T-helper 17 cell (primary cell): ENCODE data around the gene TRIM24. TPM values are rescaled to one million over a fixed set of nuclear protein-coding genes. Genes with fewer than 3 reads are reported as not detected.
"Not testable (repeated sequence)": the region's sequence is repeated elsewhere in the genome, so short reads cannot be mapped to it uniquely, and the experiment has no call there.

ENCODE experiments used
- ATAC-seq: fragments of 150-1000 bp; cut with Tn5 transposase; 2 replicates; pipeline ENCODE4 v1.10.0; 2021; ENCODE audit warnings: mild to moderate bottlenecking, moderate library complexity
- DNase-seq, 3 donors: peaks; one replicate each; pipeline versions ENCODE4 v3.0.0 to v3.0.0-alpha.2; 2020 to 2021
- H3K9me3 ChIP-seq: one replicate; pipeline ENCODE4 v1.7.0; 2013; ENCODE audit warnings: low read length, mild to moderate bottlenecking; ENCODE audit not compliant: control insufficient read depth, poor library complexity, severe bottlenecking
- H3K27ac Mint-ChIP-seq: one replicate; pipeline ENCODE4 v1.8.0; 2022; ENCODE audit warnings: mild to moderate bottlenecking, moderate library complexity, mixed read lengths
- H3K27me3 Mint-ChIP-seq: one replicate; pipeline ENCODE4 v1.8.0; 2022; ENCODE audit warnings: mixed read lengths
- H3K36me3 Mint-ChIP-seq: one replicate; pipeline ENCODE4 v1.8.0; 2022; ENCODE audit warnings: low read depth, mixed read lengths
- H3K4me1 Mint-ChIP-seq: one replicate; pipeline ENCODE4 v1.8.0; 2022; ENCODE audit warnings: mild to moderate bottlenecking, mixed read lengths
- H3K4me3 Mint-ChIP-seq: one replicate; pipeline ENCODE4 v1.8.0; 2022; ENCODE audit warnings: mild to moderate bottlenecking, moderate library complexity, mixed read lengths
- total RNA-seq, 4 donors: library from RNA in 2 of 4; stranded (reverse) in 2 of 4; gene quantifications; one replicate each; pipeline ENCODE4 v1.2.3 and lab custom pipeline; 2022 to 2026

The TRIM24 gene
- total RNA-seq, 2 donors from 2014 or later = 14.3 to 16.6 TPM

- Mint-ChIP-seq H3K4me1 (peaks cover 18% of the 10 kb centered on the region), H3K27me3 (no peaks in the 10 kb centered on the region), H3K36me3 (no peaks in the 10 kb centered on the region), H3K27ac (no peak overlapping the region), H3K4me3 (no peak overlapping the region)
- no peaks in the 10 kb centered on the region for H3K9me3 ChIP-seq
- DNase-seq = no peak
- no peak for ATAC-seq
Measured at GRCh38 chr7:138492423-138492822, 32.4 kb downstream of the TRIM24 start.

GRCh38 chr7:138493535-138493934 lies 33.5 kb downstream of the TRIM24 start:
- ATAC-seq (no peak), DNase-seq (no peak)
- H3K4me1 Mint-ChIP-seq = peaks cover 18% of the 10 kb centered on the region
- no peak overlapping the region for H3K4me3 Mint-ChIP-seq
- H3K27ac Mint-ChIP-seq = no peak overlapping the region
- no peaks in the 10 kb centered on the region for H3K36me3 Mint-ChIP-seq
- H3K27me3 Mint-ChIP-seq = no peaks in the 10 kb centered on the region
- no peaks in the 10 kb centered on the region for H3K9me3 ChIP-seq

- Mint-ChIP-seq H3K36me3 (no peaks in the 10 kb centered on the region), H3K4me1 (peaks cover 21% of the 10 kb centered on the region), H3K27me3 (no peaks in the 10 kb centered on the region), H3K27ac (no peak overlapping the region), H3K4me3 (no peak overlapping the region)
- ATAC-seq (no peak), DNase-seq (no peak)
- no peaks in the 10 kb centered on the region for H3K9me3 ChIP-seq
Measured at GRCh38 chr7:138495485-138495884, 35.4 kb downstream of the TRIM24 start.

DNA sequence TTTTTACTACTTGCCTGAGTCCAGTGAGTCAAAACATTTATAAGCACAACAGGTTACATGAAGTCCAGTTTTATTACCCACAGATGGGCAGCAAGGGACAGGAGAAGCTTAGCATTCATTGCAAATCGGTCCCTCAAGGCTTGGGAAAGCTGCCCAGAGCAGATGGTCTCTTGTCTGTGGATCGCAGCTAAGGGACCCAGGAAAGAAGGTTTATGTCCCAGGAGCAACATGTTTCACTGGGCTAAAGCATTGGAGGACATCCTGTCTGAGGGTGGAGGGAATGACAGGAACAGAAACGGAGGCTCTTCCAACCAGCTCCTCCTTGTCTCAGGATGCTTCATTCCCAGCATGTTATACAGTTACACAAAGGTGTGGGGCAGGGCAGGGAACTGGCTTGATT lies 39.3 kb downstream of the TRIM24 start:
- H3K27me3 Mint-ChIP-seq = no peaks in the 10 kb centered on the region
- H3K4me3 Mint-ChIP-seq = no peak overlapping the region
- H3K4me1 Mint-ChIP-seq = peaks cover 20% of the 10 kb centered on the region
- H3K36me3 Mint-ChIP-seq = no peaks in the 10 kb centered on the region
- DNase-seq (no peak), ATAC-seq (no peak)
- no peaks in the 10 kb centered on the region for H3K9me3 ChIP-seq
- H3K27ac Mint-ChIP-seq = no peak overlapping the region

DNA sequence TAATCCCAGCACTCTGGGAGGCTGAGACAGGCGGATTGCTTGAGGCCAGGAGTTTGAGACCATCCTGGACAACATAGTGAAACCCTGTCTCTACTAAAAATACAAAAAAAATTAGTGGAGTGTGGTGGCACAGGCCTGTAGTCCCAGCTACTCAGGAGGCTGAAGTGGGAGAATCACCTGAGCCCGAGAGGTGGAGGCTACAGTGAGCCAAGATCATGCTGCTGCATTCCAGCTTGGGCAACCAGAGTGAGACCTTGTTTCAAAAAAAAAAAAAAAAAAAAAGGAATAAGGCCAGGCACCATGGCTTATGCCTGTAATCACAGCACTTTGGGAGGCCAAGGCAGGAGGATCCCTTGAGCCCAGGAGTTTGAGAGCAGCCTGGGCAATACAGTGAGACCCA lies 40.2 kb downstream of the TRIM24 start:
- H3K27me3 Mint-ChIP-seq, H3K9me3 ChIP-seq, H3K27ac Mint-ChIP-seq, H3K36me3 Mint-ChIP-seq, H3K4me3 Mint-ChIP-seq, DNase-seq, ATAC-seq: not testable (repeated sequence)
- H3K4me1 Mint-ChIP-seq = peaks cover 19% of the 10 kb centered on the region

DNA sequence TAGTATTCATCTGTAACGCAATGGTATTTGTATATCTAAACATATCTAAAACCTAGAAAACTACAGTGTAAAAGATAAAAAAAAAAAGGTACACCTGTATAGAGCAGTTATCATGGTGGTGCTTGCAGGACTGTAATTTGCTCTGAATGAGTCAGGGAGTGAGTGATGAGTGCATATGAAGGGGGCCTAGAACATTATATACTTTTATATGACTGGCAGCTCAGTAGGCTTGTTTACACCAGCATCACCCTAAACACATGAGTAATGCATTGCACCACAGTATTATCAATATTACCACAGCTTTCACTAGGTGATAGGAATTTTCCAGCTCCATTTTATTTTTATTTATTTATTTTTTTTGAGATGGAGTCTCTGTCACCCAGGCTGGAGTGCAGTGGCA lies 40.8 kb downstream of the TRIM24 start:
- DNase-seq = no peak
- no peaks in the 10 kb centered on the region for H3K9me3 ChIP-seq
- H3K4me3 Mint-ChIP-seq = no peak overlapping the region
- peaks cover 19% of the 10 kb centered on the region for H3K4me1 Mint-ChIP-seq
- no peak for ATAC-seq
- H3K27ac Mint-ChIP-seq = no peak overlapping the region
- no peaks in the 10 kb centered on the region for H3K27me3 Mint-ChIP-seq
- H3K36me3 Mint-ChIP-seq = no peaks in the 10 kb centered on the region

GRCh38 chr7:138502023-138502767 lies 42.1 kb downstream of the TRIM24 start:
- peaks cover 2% of the 10 kb centered on the region for H3K36me3 Mint-ChIP-seq

DNA sequence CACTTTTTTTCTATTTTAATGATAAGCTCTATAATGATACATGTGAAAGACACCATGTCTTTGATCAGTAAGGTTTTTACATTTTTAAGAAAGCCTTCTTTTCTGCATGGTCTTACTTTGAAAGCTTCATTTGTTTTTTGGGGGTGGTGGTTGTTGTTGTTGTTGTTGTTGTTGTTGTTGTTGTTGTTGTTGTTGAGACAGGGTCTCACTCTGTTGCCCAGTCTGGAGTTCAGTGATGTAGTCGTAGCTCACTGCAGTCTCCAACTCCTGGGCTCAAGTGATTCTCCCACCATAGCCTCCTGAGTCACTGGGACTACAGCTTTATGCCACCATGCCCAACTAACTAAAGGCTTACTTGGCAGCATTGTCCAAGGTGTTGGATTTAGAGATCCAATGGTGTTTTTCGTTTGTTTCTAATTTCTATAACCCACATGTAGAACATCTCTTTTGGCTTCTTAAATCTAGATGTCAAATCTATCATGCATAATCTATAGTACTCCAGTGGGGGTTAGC lies 45.4 kb downstream of the TRIM24 start:
- no peak for DNase-seq
- ATAC-seq = no peak
- Mint-ChIP-seq H3K36me3 (peaks cover 6% of the 10 kb centered on the region), H3K4me3 (no peak overlapping the region), H3K27ac (no peak overlapping the region), H3K27me3 (no peaks in the 10 kb centered on the region), H3K4me1 (peaks cover 19% of the 10 kb centered on the region)
- no peaks in the 10 kb centered on the region for H3K9me3 ChIP-seq

More at GRCh38 chr7:138502023-138502767, 42.1 kb downstream of the TRIM24 start:
- DNase-seq (no peak), ATAC-seq (no peak)
- Mint-ChIP-seq H3K27ac (no peak overlapping the region), H3K4me3 (no peak overlapping the region), H3K27me3 (no peaks in the 10 kb centered on the region), H3K4me1 (peaks cover 22% of the 10 kb centered on the region)
- H3K9me3 ChIP-seq = no peaks in the 10 kb centered on the region

DNA sequence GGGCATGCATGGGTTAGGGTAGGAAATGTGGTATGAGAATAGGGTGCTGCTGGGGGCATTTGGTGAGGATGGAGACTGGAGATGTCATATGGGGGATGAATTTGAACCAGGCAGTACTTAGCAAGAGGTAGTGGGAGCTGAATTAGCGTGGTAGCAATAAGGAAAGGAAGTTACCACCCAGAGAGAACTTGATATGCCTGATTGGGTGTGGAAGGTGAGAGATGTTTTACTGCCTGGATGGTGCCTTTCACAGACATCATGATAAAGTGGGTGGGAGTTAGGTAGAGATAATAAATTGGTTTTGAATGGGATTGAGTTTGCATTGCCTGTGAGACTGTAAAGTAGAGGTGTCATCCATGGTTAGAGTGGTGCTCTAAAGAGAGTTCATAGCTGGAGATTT lies 46.7 kb downstream of the TRIM24 start:
- Mint-ChIP-seq H3K4me3 (no peak overlapping the region), H3K27ac (no peak overlapping the region), H3K36me3 (peaks cover 8% of the 10 kb centered on the region), H3K27me3 (no peaks in the 10 kb centered on the region), H3K4me1 (peaks cover 19% of the 10 kb centered on the region)
- no peak for DNase-seq
- no peaks in the 10 kb centered on the region for H3K9me3 ChIP-seq
- ATAC-seq = no peak

DNA sequence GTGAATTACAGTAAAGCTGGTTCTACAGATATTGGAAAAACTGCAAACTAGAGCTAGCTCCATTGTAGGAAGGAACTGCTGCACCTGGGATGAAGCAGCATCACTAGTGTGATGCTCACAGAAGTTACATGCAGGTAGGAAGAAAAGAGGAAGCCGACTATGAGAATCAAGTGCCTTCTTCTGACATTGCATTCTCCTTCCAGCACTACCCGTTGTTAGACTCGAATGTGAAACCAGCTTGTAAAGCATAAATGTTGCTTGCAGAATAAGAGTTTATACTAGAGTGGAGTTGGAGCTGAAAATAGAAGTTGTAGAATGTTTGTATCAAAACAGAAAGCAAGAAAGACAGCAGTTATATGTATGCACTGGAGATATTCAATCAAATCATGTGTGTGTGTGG lies 49.9 kb downstream of the TRIM24 start:
- Mint-ChIP-seq H3K36me3 (peaks cover 14% of the 10 kb centered on the region), H3K4me1 (peaks cover 15% of the 10 kb centered on the region)

GRCh38 chr7:138512092-138512858 lies 52.2 kb downstream of the TRIM24 start:
- ATAC-seq = no peak
- H3K27ac Mint-ChIP-seq = no peak overlapping the region
- peaks cover 7% of the 10 kb centered on the region for H3K4me1 Mint-ChIP-seq
- no peaks in the 10 kb centered on the region for H3K27me3 Mint-ChIP-seq
- H3K4me3 Mint-ChIP-seq = no peak overlapping the region
- H3K36me3 Mint-ChIP-seq = peaks cover 12% of the 10 kb centered on the region
- no peak for DNase-seq
- H3K9me3 ChIP-seq = no peaks in the 10 kb centered on the region

More for the DNA sequence above, 49.9 kb downstream of the TRIM24 start:
- no peak for DNase-seq
- Mint-ChIP-seq H3K27ac (no peak overlapping the region), H3K27me3 (no peaks in the 10 kb centered on the region), H3K4me3 (no peak overlapping the region)
- no peak for ATAC-seq
- no peaks in the 10 kb centered on the region for H3K9me3 ChIP-seq

DNA sequence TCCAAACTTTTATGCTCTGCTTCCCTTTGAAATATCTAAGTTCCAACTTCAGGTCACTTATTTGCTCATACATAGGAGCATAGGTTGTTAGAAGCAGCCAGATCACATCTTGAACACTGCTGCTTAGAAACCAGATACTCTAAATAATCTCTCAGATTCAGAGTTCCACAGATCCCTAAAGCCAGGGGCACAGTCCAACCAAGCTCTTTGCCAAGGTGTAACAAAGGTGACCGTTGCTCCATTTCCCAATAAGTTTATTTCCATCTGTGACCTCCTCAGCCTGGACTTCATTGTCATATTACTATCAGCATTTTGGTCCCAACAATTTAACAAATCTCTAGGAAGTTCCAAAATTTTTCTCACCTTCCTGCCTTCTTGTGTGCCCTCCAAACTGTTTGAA lies 52.8 kb downstream of the TRIM24 start:
- Mint-ChIP-seq H3K27ac (no peak overlapping the region), H3K4me3 (no peak overlapping the region), H3K36me3 (peaks cover 12% of the 10 kb centered on the region), H3K27me3 (no peaks in the 10 kb centered on the region), H3K4me1 (peaks cover 7% of the 10 kb centered on the region)
- DNase-seq (no peak), ATAC-seq (no peak)
- H3K9me3 ChIP-seq = no peaks in the 10 kb centered on the region

DNA sequence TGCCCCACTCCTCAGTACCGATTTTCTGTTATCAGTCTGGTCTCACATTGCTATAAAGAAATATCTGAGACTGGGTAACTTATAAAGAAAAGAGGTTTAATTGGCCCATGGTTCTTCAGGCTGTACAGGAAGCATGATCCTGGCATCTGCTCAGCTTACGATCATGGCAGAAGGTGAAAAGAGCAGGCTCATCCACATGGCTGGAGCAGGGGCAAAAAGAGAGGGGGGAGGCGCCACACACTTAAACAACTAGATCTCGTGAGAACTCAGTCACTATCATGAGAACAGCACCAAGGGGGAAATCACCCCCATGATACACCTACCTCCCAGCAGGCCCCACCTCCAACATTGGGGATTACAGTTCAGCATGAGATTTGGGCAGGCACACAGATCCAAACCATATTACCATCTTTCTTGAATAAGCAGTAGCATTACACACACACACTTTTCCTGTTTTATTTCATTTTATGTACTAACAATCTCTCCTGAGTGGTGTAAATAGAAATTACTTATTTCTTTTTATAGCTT lies 53.3 kb downstream of the TRIM24 start:
- ATAC-seq = no peak
- no peaks in the 10 kb centered on the region for H3K9me3 ChIP-seq
- H3K4me1 Mint-ChIP-seq = peaks cover 7% of the 10 kb centered on the region
- H3K27me3 Mint-ChIP-seq = no peaks in the 10 kb centered on the region
- H3K4me3 Mint-ChIP-seq = no peak overlapping the region
- H3K27ac Mint-ChIP-seq = no peak overlapping the region
- no peak for DNase-seq
- H3K36me3 Mint-ChIP-seq = peaks cover 12% of the 10 kb centered on the region
